CD4-positive, alpha-beta T cell (primary cell): Measurements from ENCODE around the gene LY6G6D. TPM values are rescaled to one million over a fixed set of nuclear protein-coding genes. Genes with fewer than 3 reads are reported as not detected.

ENCODE experiments used
- ATAC-seq: fragments of 200-7000 bp; cut with Tn5 transposase; one replicate; pipeline ENCODE4 v1.10.0; 2022; ENCODE audit warnings: mild to moderate bottlenecking; ENCODE audit not compliant: poor library complexity
- CTCF ChIA-PET: fragments of 350-600 bp; sonication (Branson Sonifier 250); formaldehyde crosslinking; loops from one replicate; lab custom pipeline; 2021; ENCODE audit warnings: antibody characterized with exemption, inconsistent platforms; lab: Charles Lee
- POLR2A ChIA-PET: fragments of 350-600 bp; sonication (Branson Sonifier 250); formaldehyde crosslinking; loops from one replicate; lab custom pipeline; 2021; ENCODE audit warnings: antibody characterized with exemption, inconsistent platforms; lab: Charles Lee
- DNase-seq, 14 experiments: peaks; one replicate each; pipeline ENCODE4 v3.0.0-alpha.2; 2013 to 2020; ENCODE audit warnings: mixed read lengths in 2 of 14
- H3K27ac ChIP-seq, 2 donors: one replicate each; pipeline versions ENCODE4 v1.5.1 to v1.7.0; 2013; ENCODE audit warnings: low read length in 2 of 2, low read depth in 1 of 2, mild to moderate bottlenecking in 1 of 2
- H3K27me3 ChIP-seq, 2 experiments: 1 replicate in 1 of 2; 2 replicates in 1 of 2; pipeline versions ENCODE4 v1.6.1 to v1.7.0; 2013; ENCODE audit warnings: low read length in 2 of 2, control low read depth in 1 of 2, mild to moderate bottlenecking in 1 of 2, moderate library complexity in 1 of 2; ENCODE audit not compliant: insufficient read depth in 2 of 2, control insufficient read depth in 1 of 2
- H3K36me3 ChIP-seq: one replicate; pipeline ENCODE4 v1.6.1; 2013; ENCODE audit warnings: low read length, control low read depth; ENCODE audit not compliant: insufficient read depth
- H3K4me1 ChIP-seq: one replicate; pipeline ENCODE4 v1.6.1; 2013; ENCODE audit warnings: low read length, control low read depth; ENCODE audit not compliant: insufficient read depth
- H3K4me3 ChIP-seq: one replicate; pipeline ENCODE4 v1.5.1; 2013; ENCODE audit warnings: mild to moderate bottlenecking, low read length, moderate library complexity
- H3K9me3 ChIP-seq, 2 experiments: 1 replicate in 1 of 2; 2 replicates in 1 of 2; pipeline versions ENCODE4 v1.6.1 to v1.7.0; 2013; ENCODE audit warnings: low read length in 2 of 2, mild to moderate bottlenecking in 2 of 2, control low read depth in 1 of 2, moderate library complexity in 1 of 2; ENCODE audit not compliant: control insufficient read depth in 1 of 2, insufficient read depth in 1 of 2
- H3K27ac Mint-ChIP-seq: one replicate; pipeline ENCODE4 v1.8.0; 2020; ENCODE audit warnings: mixed read lengths
- H3K27me3 Mint-ChIP-seq: one replicate; pipeline ENCODE4 v1.8.0; 2021; ENCODE audit warnings: mixed read lengths
- H3K36me3 Mint-ChIP-seq: one replicate; pipeline ENCODE4 v1.8.0; 2021; ENCODE audit warnings: low read depth, mixed read lengths
- H3K4me1 Mint-ChIP-seq: one replicate; pipeline ENCODE4 v1.8.0; 2021; ENCODE audit warnings: low read depth, mixed read lengths
- H3K4me3 Mint-ChIP-seq: one replicate; pipeline ENCODE4 v1.8.0; 2020; ENCODE audit warnings: mild to moderate bottlenecking, mixed read lengths
- H3K9me3 Mint-ChIP-seq: one replicate; pipeline ENCODE4 v1.8.0; 2020; ENCODE audit warnings: mixed read lengths
- intact Hi-C, 2 experiments: fragments of 100-400 bp; cut with DNase I in 1 of 2; cut with micrococcal nuclease in 1 of 2; formaldehyde crosslinking; loops; one replicate each; pipeline versions ENCODE4 v1.15.1 to v1.9.0; 2023 to 2025; cut with DNase I, micrococcal nuclease
- total RNA-seq, 174 experiments: library from RNA in 2 of 174; stranded (reverse) in 2 of 174; gene quantifications; one replicate each; pipeline ENCODE4 v1.2.3 and lab custom pipeline; 2021 to 2026
- TF ChIP-seq, protein P1 (sequence below): fragments of 200-600 bp; IDR thresholded peaks from one replicate; pipeline ENCODE4 v1.8.0; 2022; ENCODE audit warnings: antibody characterized with exemption, mild to moderate bottlenecking

LY6G6D gene
- total RNA-seq, 2 experiments from 2014 or later = not detected

DNA sequence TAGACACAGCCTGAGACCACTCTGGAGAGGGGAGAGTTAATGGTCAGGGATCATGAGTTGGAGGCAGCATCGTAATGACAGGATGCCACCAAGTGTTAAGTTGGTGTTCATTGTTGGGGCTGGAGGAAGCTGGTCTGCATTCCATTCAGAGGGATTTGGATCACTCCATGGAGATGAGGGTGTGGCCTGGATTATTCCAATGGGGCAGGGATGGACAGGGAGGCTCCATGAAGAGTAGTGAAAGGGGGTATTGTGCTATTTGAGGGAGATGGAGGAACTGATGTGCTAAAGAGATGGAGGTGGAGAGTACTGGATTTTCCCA lies 48.4 kb downstream of the LY6G6D start:
- Histone ChIP-seq H3K36me3 (peaks cover 2% of the 10 kb centered on the region), H3K4me3 (no peak overlapping the region), H3K9me3 (no peaks in the 10 kb centered on the region), H3K4me1 (peaks cover 5% of the 10 kb centered on the region), H3K27me3 (no peaks in the 10 kb centered on the region), H3K27ac (no peak overlapping the region)
- no peaks in the 10 kb centered on the region for H3K9me3 Mint-ChIP-seq
- TF ChIP-seq, protein P1, sequence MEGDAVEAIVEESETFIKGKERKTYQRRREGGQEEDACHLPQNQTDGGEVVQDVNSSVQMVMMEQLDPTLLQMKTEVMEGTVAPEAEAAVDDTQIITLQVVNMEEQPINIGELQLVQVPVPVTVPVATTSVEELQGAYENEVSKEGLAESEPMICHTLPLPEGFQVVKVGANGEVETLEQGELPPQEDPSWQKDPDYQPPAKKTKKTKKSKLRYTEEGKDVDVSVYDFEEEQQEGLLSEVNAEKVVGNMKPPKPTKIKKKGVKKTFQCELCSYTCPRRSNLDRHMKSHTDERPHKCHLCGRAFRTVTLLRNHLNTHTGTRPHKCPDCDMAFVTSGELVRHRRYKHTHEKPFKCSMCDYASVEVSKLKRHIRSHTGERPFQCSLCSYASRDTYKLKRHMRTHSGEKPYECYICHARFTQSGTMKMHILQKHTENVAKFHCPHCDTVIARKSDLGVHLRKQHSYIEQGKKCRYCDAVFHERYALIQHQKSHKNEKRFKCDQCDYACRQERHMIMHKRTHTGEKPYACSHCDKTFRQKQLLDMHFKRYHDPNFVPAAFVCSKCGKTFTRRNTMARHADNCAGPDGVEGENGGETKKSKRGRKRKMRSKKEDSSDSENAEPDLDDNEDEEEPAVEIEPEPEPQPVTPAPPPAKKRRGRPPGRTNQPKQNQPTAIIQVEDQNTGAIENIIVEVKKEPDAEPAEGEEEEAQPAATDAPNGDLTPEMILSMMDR = no peak
- intact Hi-C loops = no loop called here
- H3K27me3 Mint-ChIP-seq = no peaks in the 10 kb centered on the region
- no peak overlapping the region for H3K4me3 Mint-ChIP-seq
- no peak for ATAC-seq
- no peak for DNase-seq
- H3K4me1 Mint-ChIP-seq = no peaks in the 10 kb centered on the region
- ChIA-PET POLR2A (no interaction called here), CTCF (interaction anchor here (0.6 kb wide), 1 partner anchor 68 kb away, joined by 6 read pairs; no protein-coding TSS in a partner anchor)
- H3K27ac Mint-ChIP-seq = no peak overlapping the region
- H3K36me3 Mint-ChIP-seq = peaks cover 4% of the 10 kb centered on the region

DNA sequence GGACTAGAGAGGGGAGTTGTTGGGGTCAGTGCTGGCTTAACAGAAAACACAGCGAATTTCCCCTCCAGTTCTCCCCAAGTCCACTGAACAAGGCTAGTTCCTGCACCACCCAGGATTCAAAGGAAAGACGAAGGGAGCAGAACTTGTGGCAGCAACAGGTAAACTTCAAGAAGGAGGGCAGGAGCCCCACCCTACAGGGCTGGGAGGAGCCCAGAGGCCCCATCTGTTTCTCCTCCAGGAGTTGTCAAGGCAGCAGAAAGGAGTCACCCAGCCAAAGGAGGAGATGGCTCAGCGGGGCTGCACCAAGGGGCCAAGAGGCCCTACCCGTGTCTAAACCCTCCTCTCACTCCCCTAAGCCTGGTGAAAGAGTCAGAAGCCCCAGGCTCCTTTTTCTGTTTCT lies 49.0 kb downstream of the LY6G6D start:
- Mint-ChIP-seq H3K36me3 (peaks cover 4% of the 10 kb centered on the region), H3K4me1 (no peaks in the 10 kb centered on the region), H3K27ac (no peak overlapping the region), H3K9me3 (no peaks in the 10 kb centered on the region), H3K4me3 (no peak overlapping the region), H3K27me3 (no peaks in the 10 kb centered on the region)
- ATAC-seq = no peak
- peaks cover 2% of the 10 kb centered on the region for H3K36me3 ChIP-seq
- ChIA-PET CTCF (interaction anchor here (0.6 kb wide), 1 partner anchor 68 kb away, joined by 6 read pairs; no protein-coding TSS in a partner anchor), POLR2A (no interaction called here)
- peaks cover 8% of the 10 kb centered on the region for H3K4me1 ChIP-seq
- no peaks in the 10 kb centered on the region for H3K27me3 ChIP-seq
- no peaks in the 10 kb centered on the region for H3K9me3 ChIP-seq
- no peak for DNase-seq
- TF ChIP-seq, protein P1 = no peak
- H3K4me3 ChIP-seq = no peak overlapping the region
- intact Hi-C loops = no loop called here
- no peak overlapping the region for H3K27ac ChIP-seq

DNA sequence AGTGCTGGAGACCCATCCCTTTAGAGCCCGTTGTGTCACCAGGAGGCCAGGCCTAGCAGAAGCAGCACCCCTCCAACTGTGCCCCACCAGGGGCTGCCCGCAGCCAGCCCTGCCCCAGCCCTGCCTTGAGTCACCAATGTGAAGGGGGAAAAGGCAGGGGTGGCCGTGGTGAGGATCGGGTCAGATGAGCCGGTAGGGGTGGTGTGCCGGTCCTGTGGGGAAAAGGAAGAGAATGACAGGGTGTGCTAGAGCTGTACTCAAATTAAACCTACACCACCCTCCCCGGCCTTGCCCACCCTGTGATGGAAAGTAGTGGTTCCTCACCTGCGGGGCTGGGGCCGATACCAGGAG lies 50.4 kb downstream of the LY6G6D start:
- Histone ChIP-seq H3K27me3 (no peaks in the 10 kb centered on the region), H3K27ac (no peak overlapping the region), H3K36me3 (peaks cover 2% of the 10 kb centered on the region), H3K9me3 (no peaks in the 10 kb centered on the region), H3K4me3 (no peak overlapping the region), H3K4me1 (peaks cover 16% of the 10 kb centered on the region)
- H3K4me3 Mint-ChIP-seq = no peak overlapping the region
- H3K36me3 Mint-ChIP-seq = peaks cover 3% of the 10 kb centered on the region
- H3K27ac Mint-ChIP-seq = no peak overlapping the region
- CTCF ChIA-PET = no interaction called here
- POLR2A ChIA-PET = interaction anchor here (1.2 kb wide), 1 partner anchor 12 kb away, joined by 3 read pairs; the partner anchor contains the start of gene VWA7
- TF ChIP-seq, protein P1 = no peak
- intact Hi-C loops = no loop called here
- no peak for DNase-seq
- H3K27me3 Mint-ChIP-seq = no peaks in the 10 kb centered on the region
- H3K9me3 Mint-ChIP-seq = no peaks in the 10 kb centered on the region
- ATAC-seq = no peak
- peaks cover 8% of the 10 kb centered on the region for H3K4me1 Mint-ChIP-seq
